HS-27A (cell line): ENCODE measurements around the gene PPP4R4.

ENCODE experiments used
- DNase-seq: peaks from one replicate; pipeline ENCODE4 v3.0.0-alpha.2; 2012; ENCODE audit warnings: low read depth, missing footprints

PPP4R4 gene, protein sequence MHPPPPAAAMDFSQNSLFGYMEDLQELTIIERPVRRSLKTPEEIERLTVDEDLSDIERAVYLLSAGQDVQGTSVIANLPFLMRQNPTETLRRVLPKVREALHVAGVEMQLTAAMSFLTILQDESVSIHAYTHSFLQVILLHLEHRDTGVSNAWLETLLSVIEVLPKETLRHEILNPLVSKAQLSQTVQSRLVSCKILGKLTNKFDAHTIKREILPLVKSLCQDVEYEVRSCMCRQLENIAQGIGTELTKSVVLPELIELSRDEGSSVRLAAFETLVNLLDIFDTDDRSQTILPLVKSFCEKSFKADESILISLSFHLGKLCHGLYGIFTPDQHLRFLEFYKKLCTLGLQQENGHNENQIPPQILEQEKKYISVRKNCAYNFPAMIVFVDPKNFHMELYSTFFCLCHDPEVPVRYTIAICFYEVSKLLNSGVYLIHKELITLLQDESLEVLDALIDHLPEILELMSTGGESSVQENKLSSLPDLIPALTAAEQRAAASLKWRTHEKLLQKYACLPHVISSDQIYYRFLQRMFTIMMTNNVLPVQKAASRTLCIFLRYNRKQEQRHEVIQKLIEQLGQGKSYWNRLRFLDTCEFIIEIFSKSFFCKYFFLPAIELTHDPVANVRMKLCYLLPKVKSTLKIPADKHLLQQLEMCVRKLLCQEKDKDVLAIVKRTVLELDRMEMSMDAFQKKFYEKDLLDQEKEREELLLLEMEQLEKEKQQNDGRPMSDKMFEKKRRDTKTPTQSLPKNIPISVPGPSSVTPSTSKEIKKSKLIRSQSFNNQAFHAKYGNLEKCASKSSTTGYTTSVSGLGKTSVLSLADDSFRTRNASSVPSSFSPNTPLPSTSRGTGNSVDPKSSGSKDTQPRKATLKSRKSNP

DNA sequence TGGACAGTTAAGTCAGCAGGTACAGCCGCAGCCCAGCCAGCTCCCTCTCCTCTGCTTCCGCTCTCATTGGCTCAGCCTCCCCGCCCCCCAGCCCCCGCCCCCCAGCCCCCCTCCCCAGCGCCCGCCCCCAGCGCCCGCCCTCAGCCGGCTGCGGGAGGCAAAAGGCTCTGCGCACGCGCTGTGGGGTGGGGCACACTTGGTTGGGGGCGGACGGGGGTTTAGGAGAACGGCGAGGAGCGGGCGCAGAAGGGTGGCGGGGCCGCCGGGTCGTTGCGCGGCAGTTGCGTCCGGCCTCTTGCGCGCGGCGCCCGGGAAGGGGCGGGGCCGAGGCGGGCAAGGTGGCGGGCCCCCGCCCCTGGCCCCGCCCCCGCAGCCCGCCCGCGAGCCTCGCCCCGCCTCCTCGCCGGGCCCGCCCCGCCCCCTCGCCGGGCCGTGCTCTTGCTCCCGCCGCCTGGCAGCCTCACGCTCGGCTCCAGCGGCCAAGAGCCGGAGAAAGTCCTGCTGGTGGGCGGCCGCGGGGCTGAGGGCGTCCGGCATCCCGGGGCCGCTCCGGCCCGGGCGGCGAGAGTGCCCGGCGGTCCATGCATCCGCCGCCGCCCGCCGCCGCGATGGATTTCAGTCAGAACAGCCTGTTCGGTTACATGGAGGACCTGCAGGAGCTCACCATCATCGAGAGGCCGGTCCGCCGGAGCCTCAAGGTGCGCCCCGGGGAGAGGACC, at the start of gene PPP4R4:
Gene PPP4R4, plus strand, starts transcription at position 438 of the 719 bp plus-strand sequence. Its CDS starts 144 bp downstream, at position 582.
- DNase-seq, result no peak

DNA sequence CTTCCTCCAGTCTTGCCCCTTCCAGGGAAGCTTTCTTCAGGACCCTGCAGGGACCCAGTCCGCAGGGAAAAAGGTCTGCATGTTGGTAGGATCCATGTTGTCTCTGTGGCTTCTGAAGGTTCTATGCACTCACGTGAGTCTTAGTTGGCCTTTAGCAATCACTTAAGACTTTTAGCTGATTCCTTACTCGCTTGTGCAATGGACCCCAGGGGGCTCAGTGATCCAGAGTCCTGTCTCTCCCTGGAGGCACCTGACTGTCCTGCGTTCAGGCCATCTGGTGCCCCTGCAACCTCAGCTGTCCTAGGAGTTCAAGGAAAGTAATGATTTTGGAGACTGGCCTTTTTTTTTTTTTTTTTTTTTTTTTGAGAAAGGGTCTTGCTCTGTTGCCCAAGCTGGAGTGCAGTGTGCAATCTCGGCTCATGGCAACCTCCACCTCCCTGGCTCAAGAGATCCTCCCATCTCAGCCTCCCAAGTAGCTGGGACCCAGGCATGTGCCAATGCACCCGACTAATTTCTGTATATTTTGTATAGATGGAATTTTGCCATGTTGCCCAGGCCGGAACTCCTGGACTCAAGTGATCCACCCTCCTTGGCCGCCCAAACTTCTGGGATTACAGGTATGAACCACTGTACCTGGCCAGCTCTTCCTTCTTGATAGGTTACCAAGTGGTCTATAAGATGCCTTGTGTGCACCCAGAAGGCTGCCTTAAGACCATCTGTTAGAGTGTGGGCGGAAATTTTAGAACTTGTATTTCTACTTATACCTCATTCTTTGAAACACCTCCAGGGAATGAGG, 49.3 kb upstream of the PPP4R4 start:
- no peak for DNase-seq

DNA sequence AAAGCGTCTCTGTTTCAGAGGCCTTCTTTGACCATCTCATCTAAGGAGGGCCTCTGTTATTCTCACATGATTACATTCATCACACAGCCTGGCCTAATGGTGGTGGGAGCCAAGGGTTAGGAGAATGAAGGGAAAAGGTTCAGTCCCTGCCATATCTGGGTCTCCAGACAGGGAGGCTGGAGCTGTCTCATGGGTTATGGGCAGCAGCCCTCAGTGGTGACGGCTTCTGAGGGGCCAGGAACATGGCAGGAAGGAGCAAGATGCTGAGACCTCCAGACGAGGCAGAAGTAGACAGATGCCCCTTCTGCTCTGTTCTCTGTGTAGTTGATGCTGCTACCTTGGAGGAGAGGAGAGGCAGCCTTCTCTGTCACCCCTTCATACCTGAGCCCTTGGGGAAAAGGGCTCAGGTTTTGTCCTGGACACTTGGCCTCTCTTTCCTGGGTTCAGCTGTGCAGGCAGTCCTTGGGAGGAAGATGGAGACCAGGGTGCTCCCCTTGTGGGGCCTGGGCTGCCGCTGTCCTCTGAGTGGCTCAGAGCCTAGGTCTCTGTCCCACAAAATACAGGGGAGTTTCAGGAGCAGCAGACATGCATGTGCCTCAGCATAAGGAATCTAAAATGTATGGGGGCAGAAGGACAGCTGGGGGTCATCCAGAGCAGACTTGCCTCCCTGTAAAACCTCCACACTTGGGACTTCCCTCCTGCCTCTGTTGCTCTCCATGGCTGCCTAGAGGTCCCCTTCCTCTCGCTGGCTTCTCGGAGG, 48.3 kb upstream of the PPP4R4 start:
- DNase-seq, result no peak

DNA sequence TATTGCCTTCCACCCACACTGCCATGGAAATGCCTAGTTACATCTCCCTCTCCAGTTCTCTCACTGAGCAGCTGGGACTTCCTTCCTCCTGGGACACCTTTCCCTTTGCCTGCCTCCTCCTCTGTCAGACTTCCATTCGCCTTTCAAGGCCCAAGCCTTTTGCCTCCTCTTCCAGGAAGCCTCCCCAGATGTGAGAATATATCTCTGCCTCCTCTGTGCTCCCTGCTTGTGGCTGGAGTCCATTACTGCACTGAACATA, 47.8 kb upstream of the PPP4R4 start:
- no peak for DNase-seq

DNA sequence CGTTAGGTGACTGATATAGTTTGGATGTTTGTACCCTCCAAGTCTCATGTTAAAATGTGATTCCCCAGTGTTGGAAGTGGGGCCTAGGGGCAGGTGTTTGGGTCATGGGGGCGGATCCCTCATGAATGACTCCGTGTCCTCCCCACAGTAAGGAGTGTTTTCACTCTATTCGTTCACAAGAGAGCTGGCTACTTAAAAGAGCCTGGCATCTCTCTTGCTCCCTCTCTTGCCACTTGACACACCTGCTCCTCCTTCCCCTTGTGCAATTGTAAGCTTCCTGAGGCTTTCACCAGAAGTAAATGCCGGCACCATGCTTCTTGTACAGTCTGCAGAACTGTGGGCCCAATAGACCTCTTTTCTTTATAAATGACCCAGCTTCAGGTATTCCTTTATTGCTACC, 47.3 kb upstream of the PPP4R4 start:
- DNase-seq, result no peak

DNA sequence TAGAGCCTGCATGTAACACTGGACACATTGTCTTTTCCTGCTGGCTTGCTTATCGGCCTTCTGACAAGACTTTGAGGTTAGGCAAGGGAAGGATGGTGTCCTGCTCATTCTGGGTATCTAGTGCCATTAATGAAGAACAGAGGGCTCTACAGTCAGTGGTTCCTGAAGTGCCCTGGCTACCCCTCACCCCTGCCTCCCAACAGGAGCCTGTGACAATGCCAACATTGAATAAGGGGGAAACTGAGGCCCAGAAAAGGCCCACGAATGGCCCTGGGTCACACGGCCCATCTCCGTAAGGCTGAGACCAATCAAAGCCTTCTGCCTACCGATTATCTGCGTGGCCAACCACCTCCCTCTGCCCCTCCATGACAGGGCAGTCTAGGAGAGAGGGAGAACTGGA, 46.8 kb upstream of the PPP4R4 start:
- no peak for DNase-seq

DNA sequence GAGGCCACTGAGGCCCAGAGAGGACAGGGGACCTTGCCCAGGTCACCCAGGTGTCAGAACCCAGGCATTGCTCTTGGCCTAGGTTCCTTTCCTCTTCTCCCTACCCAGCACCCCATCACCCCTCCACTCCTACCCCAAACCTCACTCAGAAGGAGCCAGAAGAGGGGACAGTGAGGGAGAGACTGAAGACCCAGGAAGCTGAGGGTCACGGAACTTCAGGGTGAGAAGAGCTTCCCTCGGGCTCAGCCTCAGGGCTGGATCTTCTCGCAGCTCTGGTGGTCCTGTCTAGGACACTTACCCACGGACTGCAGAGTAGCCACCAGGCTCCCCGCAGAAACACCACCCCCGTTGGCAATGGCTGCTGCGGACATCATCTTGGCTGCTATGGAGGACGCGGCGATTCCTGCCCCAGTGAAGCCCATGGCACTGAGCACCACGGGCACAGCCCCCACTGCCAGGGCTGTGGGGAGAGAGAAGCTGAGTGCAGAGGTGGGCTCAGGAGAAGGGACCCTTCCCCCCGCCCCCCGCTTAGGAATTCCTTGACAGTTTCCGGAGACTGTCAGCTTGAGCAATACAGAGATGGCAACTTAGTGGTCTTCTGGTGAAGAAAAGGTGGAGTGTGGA, 45.8 kb upstream of the PPP4R4 start:
- no peak for DNase-seq

DNA sequence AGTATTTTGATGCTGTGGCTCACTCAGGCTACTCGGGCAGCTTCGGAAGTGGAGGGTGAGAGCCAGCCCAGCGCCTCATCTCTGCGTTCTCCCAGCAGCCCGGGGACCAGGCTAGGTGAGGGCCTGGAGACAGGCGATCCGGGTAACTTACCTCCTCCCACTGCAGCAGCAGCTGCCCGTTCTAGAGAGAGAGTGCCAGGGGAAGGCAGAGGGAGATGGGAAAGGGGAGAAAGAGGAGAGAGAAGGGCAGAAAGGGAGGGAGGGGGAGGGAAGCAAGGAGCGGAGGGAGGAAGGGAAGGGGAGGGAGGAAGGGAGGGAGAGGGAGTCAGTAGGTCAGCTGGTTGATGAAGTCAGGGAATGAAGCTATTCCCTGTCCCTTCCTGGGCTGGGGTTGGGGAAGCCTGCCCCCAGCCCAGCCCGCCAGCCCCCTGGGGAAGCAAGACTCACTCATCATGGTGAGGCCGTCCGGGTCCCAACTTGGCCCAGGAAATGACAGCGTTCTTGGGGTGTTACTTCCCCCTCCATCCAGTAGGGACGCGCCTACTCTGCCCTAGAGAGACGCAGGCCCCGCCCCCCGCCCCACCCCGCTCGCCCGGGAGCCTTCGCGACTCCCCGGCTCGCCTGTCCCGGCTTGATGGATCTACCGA, 44.9 kb upstream of the PPP4R4 start, which contains the start of gene IFI27L2:
Gene IFI27L2, minus strand, starts transcription at position 494 of the 647 bp plus-strand sequence. Its CDS starts 40 bp downstream, at position 454.
- DNase-seq, result peak; percentile 54

DNA sequence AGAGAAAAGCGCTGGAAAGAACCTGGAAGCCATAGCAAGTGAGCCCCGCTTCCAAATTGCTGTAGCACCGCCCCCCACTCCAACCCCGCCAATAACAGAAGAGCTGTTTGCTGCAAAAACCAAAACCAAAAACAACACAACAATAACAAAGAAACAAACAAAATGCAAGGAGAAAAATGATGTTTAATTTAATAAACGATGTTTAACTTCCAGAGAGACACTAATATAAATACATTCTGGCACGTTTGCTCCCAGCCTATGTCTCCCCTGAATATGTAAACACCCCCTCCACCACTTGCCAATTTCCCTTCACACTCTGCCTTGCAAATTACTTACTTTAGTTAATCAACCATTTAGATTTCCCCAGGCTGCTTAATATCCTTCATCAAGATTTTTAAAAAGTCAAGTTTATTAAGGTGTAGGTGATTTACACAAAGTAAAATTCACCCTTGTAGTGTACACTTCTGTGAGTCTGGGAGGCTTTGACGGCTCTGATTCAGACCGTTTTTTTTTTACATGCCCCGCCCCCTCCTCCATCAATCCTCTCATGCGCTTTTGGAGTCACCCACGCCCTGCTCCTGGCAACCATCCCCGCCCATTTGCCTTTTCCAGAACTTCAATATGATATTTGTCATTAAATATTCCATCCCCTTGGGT, 44.2 kb upstream of the PPP4R4 start:
- DNase-seq, result peak; percentile 38

DNA sequence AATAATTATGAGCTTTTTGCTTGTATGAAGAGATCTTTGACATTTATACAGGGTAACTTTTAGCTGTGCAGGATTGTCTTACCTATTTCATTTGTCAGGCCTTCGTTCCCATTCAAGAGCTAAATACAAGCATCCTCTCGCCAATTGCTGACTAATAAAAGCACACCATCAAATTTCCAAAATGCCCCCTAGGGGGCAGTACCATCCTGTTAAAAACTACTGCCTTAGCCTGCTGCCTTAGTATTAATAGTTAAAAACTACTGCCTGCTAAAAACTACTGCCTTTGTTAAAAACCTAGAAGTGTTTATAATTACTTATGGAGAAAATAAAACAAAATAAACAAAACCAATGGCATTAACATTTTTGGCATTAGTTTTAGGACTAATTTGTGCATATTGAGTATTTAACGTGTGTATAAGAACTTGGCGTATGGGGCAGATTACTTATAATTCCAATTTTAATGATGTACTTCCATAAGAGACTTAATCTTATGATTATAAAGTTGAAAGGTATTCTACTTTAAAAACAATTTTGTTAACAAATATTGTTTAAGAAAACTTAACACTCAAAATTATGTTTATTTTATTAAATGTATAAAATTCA, 41.7 kb upstream of the PPP4R4 start:
- DNase-seq, result peak; percentile 33

DNA sequence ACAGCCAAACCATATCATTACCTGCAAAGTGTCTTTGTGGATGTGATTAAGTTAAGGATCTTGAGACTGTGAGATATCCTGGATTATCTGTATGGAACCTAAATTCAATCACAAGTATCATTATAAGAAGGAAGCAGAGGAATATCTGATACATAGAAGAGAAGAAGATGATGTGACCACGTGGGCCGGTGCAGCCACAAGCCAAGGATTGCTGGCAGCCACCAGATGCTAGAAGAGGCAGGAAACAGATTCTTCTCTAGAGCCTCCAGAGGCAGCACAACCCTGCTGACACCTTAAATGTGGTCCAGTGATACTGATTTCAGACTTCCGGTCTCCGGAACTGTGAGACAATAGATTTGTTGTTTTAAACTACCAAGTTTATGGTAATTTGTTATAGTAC, 38.6 kb upstream of the PPP4R4 start:
- no peak for DNase-seq

DNA sequence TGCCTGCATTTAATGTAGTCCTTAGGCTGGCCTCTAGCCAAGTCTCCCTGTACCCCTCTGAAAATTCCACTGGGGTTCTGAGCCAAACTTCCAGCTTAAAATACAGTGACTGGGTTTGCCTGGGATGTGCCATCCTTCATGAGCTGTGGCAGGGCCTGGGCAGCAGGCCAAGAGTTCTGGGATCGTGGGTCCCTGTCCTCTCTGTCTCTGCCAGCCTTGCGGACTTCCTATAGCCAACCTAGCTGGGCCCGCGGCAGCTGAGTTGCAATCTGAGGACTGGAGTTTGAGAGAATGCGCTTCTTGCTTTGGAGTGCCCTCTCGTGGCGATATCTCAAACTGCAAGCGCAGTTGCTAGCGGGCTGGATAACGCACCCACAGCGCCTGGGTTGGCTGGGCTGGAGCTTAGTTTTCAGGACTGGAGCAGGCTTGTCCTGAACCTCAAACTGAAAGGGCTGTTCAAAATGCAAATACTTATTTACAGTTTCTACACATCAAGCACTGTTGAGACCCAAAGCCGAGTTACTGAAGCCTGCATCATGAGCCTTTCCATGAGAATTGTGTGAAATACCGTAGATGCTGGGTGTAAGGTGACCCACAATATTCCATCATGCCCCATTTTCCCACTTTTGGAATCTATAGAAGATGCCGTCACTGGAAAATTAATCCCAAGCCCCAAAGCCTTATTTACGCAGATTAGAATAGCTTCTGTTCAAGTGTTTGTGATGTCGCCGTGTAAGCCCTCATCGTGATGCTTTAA, 37.4 kb upstream of the PPP4R4 start:
- peak; percentile 34 for DNase-seq

DNA sequence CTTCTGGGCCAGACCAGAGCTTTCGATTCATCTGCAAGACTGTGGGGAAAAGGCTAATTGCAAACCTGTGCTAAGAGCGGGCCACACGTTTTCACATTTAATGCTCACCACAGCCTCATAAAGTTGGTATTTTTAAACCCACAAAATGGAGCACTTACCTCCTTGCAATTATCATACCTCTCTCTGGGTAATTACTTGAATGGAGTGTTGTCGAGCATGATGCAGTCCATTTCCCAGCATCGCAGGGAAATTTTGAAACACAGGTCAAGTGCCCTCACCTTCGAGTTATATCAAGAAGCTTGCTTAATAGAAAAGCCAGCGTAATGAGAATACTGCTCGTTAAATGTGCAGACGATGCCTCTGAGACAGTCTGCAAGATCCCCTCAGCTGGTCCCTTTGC, 35.9 kb upstream of the PPP4R4 start:
- DNase-seq, result no peak

DNA sequence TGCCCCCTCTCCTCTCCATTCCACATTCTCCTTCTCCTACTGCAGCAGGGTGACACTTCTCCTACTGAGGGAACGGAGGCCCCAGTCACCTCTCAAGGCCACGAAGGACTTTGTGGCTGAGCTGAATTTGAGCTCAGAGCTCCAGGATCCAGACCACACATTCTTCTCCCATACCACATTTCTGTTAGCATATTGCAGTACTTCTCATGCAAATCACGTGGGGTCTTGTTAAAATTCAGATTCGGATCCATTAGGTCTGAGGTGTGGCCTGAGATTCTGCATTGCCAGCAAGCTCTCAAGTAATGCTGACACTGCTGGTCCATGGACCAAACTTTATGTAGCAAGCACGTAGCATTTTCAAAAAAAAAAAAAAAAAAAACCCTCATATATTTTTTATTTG, 35.1 kb upstream of the PPP4R4 start:
- no peak for DNase-seq

DNA sequence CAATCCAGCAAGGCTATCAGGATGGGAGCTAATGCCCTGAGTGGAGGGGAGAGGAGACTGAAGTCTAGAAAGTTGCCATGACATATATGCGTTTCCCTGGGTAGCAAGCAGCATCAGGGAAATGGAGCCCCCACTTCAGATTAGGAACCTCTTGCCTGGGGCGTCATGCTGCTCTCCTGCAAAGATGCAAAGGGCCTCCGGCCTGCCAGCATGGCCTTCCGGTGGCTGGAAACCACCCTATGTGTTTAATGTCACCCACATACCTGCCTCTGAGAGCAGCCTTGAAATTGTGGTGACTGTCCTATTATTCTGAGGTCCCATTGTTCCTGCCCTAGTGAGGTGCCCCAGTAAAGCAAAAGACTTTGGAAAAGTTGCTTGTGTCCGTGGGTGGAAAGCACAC, 34.7 kb upstream of the PPP4R4 start:
- DNase-seq, result no peak

DNA sequence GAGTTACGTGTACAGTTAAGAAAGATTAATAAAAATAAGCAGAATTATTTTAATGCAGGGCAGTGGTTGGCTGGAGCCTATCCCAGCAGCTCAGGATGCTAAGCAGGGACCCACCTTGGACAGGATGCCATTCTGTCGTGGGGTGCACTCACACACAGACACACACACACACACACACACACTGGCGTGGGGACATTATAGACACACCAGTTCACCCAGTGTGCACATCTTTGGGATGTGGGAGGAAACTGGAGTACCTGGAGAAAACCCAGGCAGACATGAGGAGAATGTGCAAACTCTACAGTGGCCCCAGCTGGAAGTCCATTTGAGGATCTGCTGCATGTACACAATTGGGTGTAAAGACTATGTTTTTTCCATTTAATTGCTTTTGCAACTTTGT, 31.9 kb upstream of the PPP4R4 start:
- no peak for DNase-seq

DNA sequence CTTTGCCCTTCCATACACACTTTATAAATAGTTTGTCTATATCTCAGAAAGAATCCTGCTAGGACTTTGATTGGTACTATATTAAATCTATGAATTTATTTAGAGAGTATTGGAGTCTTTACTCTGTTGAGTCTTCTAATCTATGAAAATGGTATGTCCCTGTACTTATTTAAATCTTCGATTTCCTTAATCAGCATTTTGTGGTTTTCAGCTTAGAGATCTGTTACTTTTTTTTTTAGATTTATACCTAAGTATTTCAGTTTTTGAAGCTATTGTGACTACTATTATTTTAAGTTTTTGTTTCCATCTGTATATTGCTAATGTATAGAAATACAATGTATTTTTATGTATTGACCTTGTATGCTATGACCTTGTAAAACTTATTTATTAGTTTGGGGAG, 31.3 kb upstream of the PPP4R4 start:
- DNase-seq, result no peak

DNA sequence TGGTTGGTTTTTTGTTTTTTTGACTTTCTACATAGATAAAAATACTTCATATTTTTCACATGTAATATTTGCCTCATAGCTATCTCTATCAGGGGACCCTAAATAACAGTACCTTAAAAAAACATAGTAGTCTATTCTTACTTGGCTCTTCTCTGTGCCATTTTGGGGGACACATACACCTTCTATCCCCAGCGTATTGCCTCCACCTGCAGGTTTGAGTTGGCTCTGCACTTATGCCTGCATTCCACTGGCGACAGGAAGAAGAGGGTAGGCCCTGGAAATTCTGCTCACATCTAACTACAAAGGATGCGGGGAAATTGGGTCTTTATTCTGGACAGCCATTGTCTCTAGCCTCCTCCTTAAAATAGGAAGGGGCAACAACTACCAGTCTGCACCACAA, 30.9 kb upstream of the PPP4R4 start:
- no peak for DNase-seq
